K562 (cell line): ENCODE data around the gene SNUPN. TPM values are rescaled to one million over a fixed set of nuclear protein-coding genes. Genes with fewer than 3 reads are reported as not detected.

ENCODE experiments used
- ATAC-seq: fragments of 200-7000 bp; cut with Tn5 transposase; 3 replicates; pipeline ENCODE4 v1.9.1; 2020; ENCODE audit warnings: moderate library complexity
- BruUV-seq: library from RNA; stranded (reverse); fragments of 400-500 nt; replicated peaks from 2 replicates; lab custom pipeline; 2021; lab: Mats Ljungman, UMichigan
- CTCF ChIA-PET: fragments of 300-600 bp; formaldehyde crosslinking; extraction: SDS; loops from one replicate; lab custom pipeline; 2021; ENCODE audit warnings: low intra/inter-chr PET ratio; lab: Yijun Ruan, JAX
- POLR2A ChIA-PET: fragments of 300-600, 350-650 bp; sonication (Branson Sonifier 250); formaldehyde crosslinking; extraction: SDS; loops from one replicate; lab custom pipeline; 2021; ENCODE audit warnings: antibody characterized with exemption, inconsistent platforms; lab: Yijun Ruan, JAX
- DNase-seq, 4 experiments: peaks; one replicate each; pipeline versions ENCODE4 v3.0.0 to v3.0.0-alpha.2; 2011 to 2018; ENCODE audit warnings: low spot score in 3 of 4, mixed read lengths in 3 of 4; ENCODE audit errors: extremely low read depth in 1 of 4
- FAIRE-seq: peaks from 2 replicates; lab custom pipeline; 2011; peaks lifted over from hg19 to GRCh38; lab: Jason Lieb, UNC
- H2AFZ ChIP-seq: 2 replicates; pipeline ENCODE4 v1.6.0; 2011; ENCODE audit warnings: low read depth, low read length, control low read depth, inconsistent platforms
- H3K27ac ChIP-seq: fragments of 200-600 bp; 3 replicates; pipeline ENCODE4 v1.8.0; 2011; ENCODE audit warnings: low read depth, mild to moderate bottlenecking, control low read depth, inconsistent platforms, low read length, moderate library complexity, mixed read lengths; ENCODE audit errors: extremely low read depth
- H3K27me3 ChIP-seq, 2 experiments: fragments of 300-600 bp in 1 of 2; 2 replicates in 1 of 2; 3 replicates in 1 of 2; pipeline versions ENCODE4 v1.6.0 to v1.8.0; 2011; ENCODE audit warnings: inconsistent platforms in 2 of 2, low read length in 2 of 2, mild to moderate bottlenecking in 1 of 2, mixed read lengths in 1 of 2, moderate library complexity in 1 of 2; ENCODE audit not compliant: control insufficient read depth in 2 of 2, insufficient read depth in 2 of 2
- H3K36me3 ChIP-seq: fragments of 300-600 bp; 3 replicates; pipeline ENCODE4 v1.8.0; 2011; ENCODE audit warnings: mild to moderate bottlenecking, low read length, inconsistent platforms; ENCODE audit not compliant: control insufficient read depth, insufficient read depth
- H3K4me1 ChIP-seq, 2 experiments: fragments of 200-600 bp in 1 of 2; replicated peaks in 1 of 2; 2 replicates in 1 of 2; 3 replicates in 1 of 2; pipeline versions ENCODE4 v1.5.1 to v1.8.0; 2011; ENCODE audit warnings: inconsistent platforms in 2 of 2, low read length in 2 of 2, mild to moderate bottlenecking in 1 of 2, mixed read lengths in 1 of 2, moderate library complexity in 1 of 2; ENCODE audit not compliant: control insufficient read depth in 2 of 2, insufficient read depth in 2 of 2
- H3K4me2 ChIP-seq: 2 replicates; pipeline ENCODE4 v1.6.1; 2011; ENCODE audit warnings: low read length, control low read depth, inconsistent platforms, mixed read lengths; ENCODE audit not compliant: insufficient read depth
- H3K4me3 ChIP-seq: fragments of 200-600 bp; sonication (generic), shearing (Covaris generic); 2 replicates; pipeline ENCODE4 v1.5.1; 2016; ENCODE audit warnings: control low read depth, inconsistent platforms
- H3K79me2 ChIP-seq: fragments of 200-600 bp; 3 replicates; pipeline ENCODE4 v1.8.0; 2011; ENCODE audit warnings: low read length, inconsistent platforms; ENCODE audit not compliant: control insufficient read depth, insufficient read depth
- H3K9ac ChIP-seq, 2 experiments: 2 replicates each; pipeline versions ENCODE4 v1.6.0 to v1.6.1; 2011; ENCODE audit warnings: low read depth in 2 of 2, low read length in 2 of 2, control low read depth in 1 of 2, inconsistent platforms in 1 of 2, mild to moderate bottlenecking in 1 of 2, mixed read lengths in 1 of 2; ENCODE audit not compliant: insufficient read depth in 1 of 2
- H3K9me1 ChIP-seq: one replicate; pipeline ENCODE4 v1.6.0; 2011; ENCODE audit warnings: inconsistent platforms, mild to moderate bottlenecking, low read length, moderate library complexity; ENCODE audit not compliant: control insufficient read depth, insufficient read depth
- H3K9me3 ChIP-seq: replicated peaks from 2 replicates; pipeline ENCODE4 v1.5.1; 2011; ENCODE audit warnings: low read depth, low read length, inconsistent platforms; ENCODE audit not compliant: control insufficient read depth, insufficient read depth
- H4K20me1 ChIP-seq: replicated peaks from 2 replicates; pipeline ENCODE4 v1.6.1; 2011; ENCODE audit warnings: low read length, inconsistent platforms, mixed read lengths; ENCODE audit not compliant: control insufficient read depth, insufficient read depth
- IRF9 ChIP-seq: fragments of 450-650 bp; IDR thresholded peaks from 2 replicates; pipeline ENCODE4 v1.6.1; 2016; ENCODE audit warnings: missing biosample characterization, missing genetic modification characterization
- JUN ChIP-seq, 2 experiments: sonication (generic) in 1 of 2; formaldehyde crosslinking in 1 of 2; IDR thresholded peaks; 2 replicates each; pipeline versions ENCODE4 v1.6.1 to v1.8.0; 2012 to 2022; ENCODE audit warnings: borderline replicate concordance in 2 of 2, mild to moderate bottlenecking in 2 of 2, improper control_type of control experiment in 1 of 2, low read depth in 1 of 2, low read length in 1 of 2, missing genetic modification reagents in 1 of 2
- MXD1 ChIP-seq: fragments of 250-450 bp; sonication (Bioruptor Pico); IDR thresholded peaks from 2 replicates; pipeline ENCODE4 v1.8.0; 2021; ENCODE audit warnings: borderline replicate concordance, mild to moderate bottlenecking, moderate library complexity; ENCODE audit not compliant: poor library complexity, severe bottlenecking
- POLR2AphosphoS5 ChIP-seq: IDR thresholded peaks from 2 replicates; pipeline ENCODE4 v1.6.1; 2011; ENCODE audit warnings: mild to moderate bottlenecking, low read depth, low read length, moderate library complexity; ENCODE audit not compliant: control insufficient read depth, insufficient read depth
- SIX5 ChIP-seq, 2 experiments: IDR thresholded peaks; 2 replicates each; pipeline ENCODE4 v1.6.1; 2011; ENCODE audit warnings: low read length in 2 of 2, borderline replicate concordance in 1 of 2, low read depth in 1 of 2, mild to moderate bottlenecking in 1 of 2, moderate library complexity in 1 of 2; ENCODE audit not compliant: insufficient read depth in 1 of 2
- ZBTB8A ChIP-seq: fragments of 450-650 bp; IDR thresholded peaks from 2 replicates; pipeline ENCODE4 v1.6.1; 2018; ENCODE audit warnings: mild to moderate bottlenecking, moderate library complexity; ENCODE audit not compliant: partially characterized antibody
- ZNF184 ChIP-seq: sonication (generic); formaldehyde crosslinking; IDR thresholded peaks from 2 replicates; pipeline ENCODE4 v1.5.0; 2020; ENCODE audit warnings: missing genetic modification reagents
- ZNF217 ChIP-seq: sonication (generic); formaldehyde crosslinking; IDR thresholded peaks from 2 replicates; pipeline ENCODE4 v1.8.0; 2022; ENCODE audit warnings: mild to moderate bottlenecking, missing genetic modification reagents
- ZNF3 ChIP-seq: fragments of 250-450 bp; sonication (Bioruptor Pico); IDR thresholded peaks from 2 replicates; pipeline ENCODE4 v1.5.0; 2021; ENCODE audit warnings: mild to moderate bottlenecking, moderate library complexity
- ZNF395 ChIP-seq: fragments of 200-800 bp; sonication (Bioruptor generic); IDR thresholded peaks from 2 replicates; pipeline ENCODE4 v1.6.1; 2017; ENCODE audit warnings: missing genetic modification characterization, missing compliant biosample characterization
- ZNF696 ChIP-seq: fragments of 250-450 bp; sonication (Bioruptor Pico); conservative IDR thresholded peaks from 2 replicates; pipeline ENCODE4 v1.4.0; 2020; ENCODE audit warnings: mild to moderate bottlenecking, moderate library complexity
- in situ Hi-C: fragments of 300-500 bp; cut with MboI; formaldehyde crosslinking; loops from 4 replicates; pipeline ENCODE4 v1.15.0; 2018; ENCODE audit warnings: inconsistent platforms, mixed read lengths
- intact Hi-C: fragments of 100-400 bp; cut with micrococcal nuclease; formaldehyde crosslinking; loops from 2 replicates; pipeline ENCODE4 v1.14.2; 2022
- polyA plus RNA-seq, 8 experiments: library from polyadenylated mRNA; depleted of rRNA in 4 of 8; stranded (reverse) in 5 of 8; unstranded in 3 of 8; fragments of >200 nt; fragmentation: Nextera tagmentation in 2 of 8; fragmentation: Illumina TruSeq in 1 of 8; extraction: Ambion mirVana in 2 of 8; extraction: Trizol in 1 of 8; gene quantifications; 2 replicates each; pipeline versions ENCODE4 v1.2.1 to v1.2.3, GENCODE V29; 2011 to 2014; ENCODE audit warnings: inconsistent platforms in 1 of 8, missing spikeins in 1 of 8
- total RNA-seq, 7 experiments: library from RNA; depleted of rRNA in 6 of 7; stranded (reverse); fragments of >200 nt in 6 of 7; fragmentation: Illumina TruSeq in 2 of 7; extraction: Trizol in 2 of 7; gene quantifications; 2 replicates each; pipeline versions ENCODE4 v1.2.1 to v1.2.3, GENCODE V29; 2011 to 2021; ENCODE audit warnings: low replicate concordance in 1 of 7
- TF ChIP-seq, protein P1 (sequence below): fragments of 250-450 bp; sonication (Bioruptor Pico); IDR thresholded peaks from 2 replicates; pipeline ENCODE4 v1.5.0; 2020; ENCODE audit warnings: mild to moderate bottlenecking

Gene SNUPN
- total and polyA plus RNA-seq, 9 of the 15 experiments (the other 6 are each of a cell fraction or from before 2014, with no cell fraction given): 32.2 to 78.3 (median 40.0) TPM

DNA sequence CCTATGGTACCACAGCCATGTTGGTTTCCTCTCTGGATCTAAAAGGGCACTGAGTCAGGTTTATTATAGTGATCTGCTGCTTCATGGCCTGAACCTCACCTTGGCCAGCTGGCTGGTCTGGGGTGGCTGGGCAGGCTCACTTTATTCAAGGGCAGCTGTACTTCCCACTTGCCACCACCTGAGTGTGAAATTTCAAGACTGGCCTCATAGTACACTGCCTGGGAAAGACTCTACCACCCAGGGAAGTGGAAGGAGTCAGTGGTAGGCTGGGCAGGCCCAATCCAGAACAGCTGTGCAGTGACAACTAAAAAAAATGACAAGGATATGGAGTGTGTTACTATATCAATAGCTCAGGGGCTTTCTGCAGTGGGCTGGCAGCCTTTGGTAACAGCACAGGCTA lies 8.8 kb downstream of the SNUPN start:
- in situ Hi-C loops (no loop called here), intact Hi-C loops (no loop called here)
- BruUV-seq: no TSS peak
- Histone ChIP-seq H3K4me2 (no peak overlapping the region), H3K9ac (no peak overlapping the region), H4K20me1 (no peaks in the 10 kb centered on the region), H3K27me3 (no peaks in the 10 kb centered on the region), H3K9me1 (no peaks in the 10 kb centered on the region), H2AFZ (no peak overlapping the region), H3K79me2 (no peaks in the 10 kb centered on the region), H3K9me3 (no peaks in the 10 kb centered on the region), H3K4me3 (no peak overlapping the region), H3K36me3 (peaks cover 73% of the 10 kb centered on the region), H3K4me1 (no peaks in the 10 kb centered on the region), H3K27ac (no peak overlapping the region)
- ChIA-PET CTCF (no interaction called here), POLR2A (interaction anchor here (1.3 kb wide), 1 partner anchor 9 kb away, joined by 3 read pairs; no protein-coding TSS in a partner anchor)
- FAIRE-seq (no peak), DNase-seq (no peak), ATAC-seq (no peak)
- TF ChIP-seq ZBTB8A: no peak
- no peak for TF ChIP-seq ZNF184 (CRISPR knock-in tag)
- TF ChIP-seq IRF9: no peak
- no peak for TF ChIP-seq ZNF217 (CRISPR knock-in tag)
- TF ChIP-seq ZNF696 (CRISPR knock-in tag): no peak
- no peak for TF ChIP-seq ZNF395 (CRISPR knock-in tag)
- no peak for TF ChIP-seq JUN (IDR thresholded peaks at IDR 0.05; ENCODE audit: borderline replicate concordance, low read depth, low read length)
- TF ChIP-seq JUN (CRISPR knock-in tag; IDR thresholded peaks at IDR 0.05; ENCODE audit: borderline replicate concordance): no peak
- TF ChIP-seq MXD1 (CRISPR knock-in tag): no peak
- TF ChIP-seq ZNF3 (CRISPR knock-in tag): no peak
- TF ChIP-seq, protein P1, sequence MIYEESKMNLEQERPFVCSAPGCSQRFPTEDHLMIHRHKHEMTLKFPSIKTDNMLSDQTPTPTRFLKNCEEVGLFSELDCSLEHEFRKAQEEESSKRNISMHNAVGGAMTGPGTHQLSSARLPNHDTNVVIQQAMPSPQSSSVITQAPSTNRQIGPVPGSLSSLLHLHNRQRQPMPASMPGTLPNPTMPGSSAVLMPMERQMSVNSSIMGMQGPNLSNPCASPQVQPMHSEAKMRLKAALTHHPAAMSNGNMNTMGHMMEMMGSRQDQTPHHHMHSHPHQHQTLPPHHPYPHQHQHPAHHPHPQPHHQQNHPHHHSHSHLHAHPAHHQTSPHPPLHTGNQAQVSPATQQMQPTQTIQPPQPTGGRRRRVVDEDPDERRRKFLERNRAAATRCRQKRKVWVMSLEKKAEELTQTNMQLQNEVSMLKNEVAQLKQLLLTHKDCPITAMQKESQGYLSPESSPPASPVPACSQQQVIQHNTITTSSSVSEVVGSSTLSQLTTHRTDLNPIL (CRISPR knock-in tag): no peak
- no peak for TF ChIP-seq SIX5 (IDR thresholded peaks at IDR 0.05; ENCODE audit: borderline replicate concordance in 1 of 2, insufficient read depth in 1 of 2, low read depth in 1 of 2, low read length in 2 of 2)
- no peak for TF ChIP-seq POLR2AphosphoS5
